Vagina (tissue), 2 donors: Measurements from ENCODE around the gene IFNW1.

Experiments used
- CTCF ChIP-seq, 3 experiments: fragments of 450-650 bp in 2 of 3; fragments of 200-600 bp in 1 of 3; sonication (generic) in 1 of 3; IDR thresholded peaks; one replicate each; pipeline ENCODE4 v1.5.1; 2017 to 2019; ENCODE audit warnings: antibody characterized with exemption in 3 of 3, mild to moderate bottlenecking in 2 of 3, moderate library complexity in 2 of 3
- POLR2A ChIP-seq, 2 donors: fragments of 450-650 bp; IDR thresholded peaks; one replicate each; pipeline ENCODE4 v1.6.1; 2017; ENCODE audit warnings: antibody characterized with exemption in 2 of 2, mild to moderate bottlenecking in 2 of 2, moderate library complexity in 2 of 2
- POLR2AphosphoS5 ChIP-seq, 2 donors: sonication (generic); formaldehyde crosslinking; IDR thresholded peaks; one replicate each; pipeline ENCODE4 v1.9.0; 2017; ENCODE audit warnings: antibody characterized with exemption in 2 of 2, mild to moderate bottlenecking in 2 of 2, low read depth in 1 of 2; ENCODE audit not compliant: insufficient read depth in 1 of 2

GRCh38 chr9:21153336-21154017, 11.8 kb upstream of the IFNW1 start:
- TF ChIP-seq CTCF (IDR thresholded peaks at IDR 0.05) = no peak
- no peak for TF ChIP-seq POLR2AphosphoS5 (IDR thresholded peaks at IDR 0.05; ENCODE audit: insufficient read depth in 1 of 2, low read depth in 1 of 2)
- TF ChIP-seq POLR2A (IDR thresholded peaks at IDR 0.05) = no peak
